ENCODE measurements around the gene MAPK9. TPM values are rescaled to one million over a fixed set of nuclear protein-coding genes. Genes with fewer than 3 reads are reported as not detected.
A peak's percentile ranks its signal among the peaks of the same experiment; 100 is the strongest.

MAPK9 gene
- total RNA-seq: 30.0 and 31.8 TPM in 2 replicates
- long read RNA-seq, full-length matches to known transcripts: 1 of 10 reads
- long read RNA-seq, partial matches to known transcripts: 0 of 10 reads
- long read RNA-seq, other reads (novel, unspliced or antisense): 9 of 10 reads

DNA sequence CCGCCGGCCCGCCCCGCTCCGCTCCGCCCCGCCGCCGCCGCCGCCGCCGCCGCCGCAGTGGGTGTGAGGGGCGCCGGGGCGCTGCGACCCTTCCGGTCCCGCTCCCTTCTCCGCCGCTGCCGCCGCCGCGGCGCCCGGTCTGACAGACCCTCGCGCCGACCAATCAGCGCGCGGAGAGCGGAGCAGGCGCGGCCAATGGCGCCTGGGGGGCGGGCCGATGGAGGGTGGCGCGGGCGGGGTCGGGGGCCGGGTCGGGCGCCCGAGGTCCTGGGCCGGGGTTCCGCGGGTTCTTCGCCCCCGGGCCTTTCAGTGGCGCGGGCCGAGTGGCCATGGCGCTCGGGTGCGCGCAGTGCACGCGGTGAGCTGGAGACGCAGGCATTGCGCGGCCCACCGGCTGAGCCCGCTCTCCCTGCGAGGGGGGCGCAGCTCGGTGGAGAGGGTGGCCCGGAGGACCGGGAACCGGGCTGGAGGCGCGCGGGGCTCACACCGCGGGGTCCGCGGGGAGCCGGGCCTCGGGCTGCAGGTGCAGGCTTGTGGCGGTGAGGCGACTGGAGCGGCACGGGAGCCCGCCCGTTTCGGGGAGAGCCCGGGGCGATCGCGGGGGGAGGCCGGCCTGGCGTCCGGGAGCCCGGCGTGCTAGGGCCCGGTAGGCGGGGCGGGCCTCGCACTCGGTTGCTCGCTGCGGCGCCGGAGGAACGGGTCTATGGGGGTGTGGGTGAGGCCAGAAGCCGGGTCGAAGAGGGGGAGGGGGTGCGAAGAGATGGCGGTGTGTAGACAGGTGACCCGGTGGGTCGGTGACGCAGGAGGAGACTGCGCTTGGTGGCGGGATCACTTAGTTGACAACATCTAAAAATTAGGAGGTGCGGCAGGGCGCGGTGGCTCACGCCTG lies at the start of gene MAPK9:
Gene MAPK9 (minus strand): TSS at position 141 of the 889 bp plus-strand sequence. CDS start 11,522 bp downstream, outside the sequence.
- DNase-seq (ENCODE audit: extremely low spot score, unreplicated experiment): peak; percentile 92
- TF ChIP-seq, protein P1, sequence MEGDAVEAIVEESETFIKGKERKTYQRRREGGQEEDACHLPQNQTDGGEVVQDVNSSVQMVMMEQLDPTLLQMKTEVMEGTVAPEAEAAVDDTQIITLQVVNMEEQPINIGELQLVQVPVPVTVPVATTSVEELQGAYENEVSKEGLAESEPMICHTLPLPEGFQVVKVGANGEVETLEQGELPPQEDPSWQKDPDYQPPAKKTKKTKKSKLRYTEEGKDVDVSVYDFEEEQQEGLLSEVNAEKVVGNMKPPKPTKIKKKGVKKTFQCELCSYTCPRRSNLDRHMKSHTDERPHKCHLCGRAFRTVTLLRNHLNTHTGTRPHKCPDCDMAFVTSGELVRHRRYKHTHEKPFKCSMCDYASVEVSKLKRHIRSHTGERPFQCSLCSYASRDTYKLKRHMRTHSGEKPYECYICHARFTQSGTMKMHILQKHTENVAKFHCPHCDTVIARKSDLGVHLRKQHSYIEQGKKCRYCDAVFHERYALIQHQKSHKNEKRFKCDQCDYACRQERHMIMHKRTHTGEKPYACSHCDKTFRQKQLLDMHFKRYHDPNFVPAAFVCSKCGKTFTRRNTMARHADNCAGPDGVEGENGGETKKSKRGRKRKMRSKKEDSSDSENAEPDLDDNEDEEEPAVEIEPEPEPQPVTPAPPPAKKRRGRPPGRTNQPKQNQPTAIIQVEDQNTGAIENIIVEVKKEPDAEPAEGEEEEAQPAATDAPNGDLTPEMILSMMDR (IDR thresholded peaks at IDR 0.05): no peak
- peaks cover 38% of the 10 kb centered on the region for H3K4me1 Mint-ChIP-seq (ENCODE audit: unreplicated experiment)
- H3K27ac Mint-ChIP-seq (ENCODE audit: unreplicated experiment): peak within 1 kb of the TSS; percentile 81
- peak within 1 kb of the TSS; percentile 83 for H3K4me3 Mint-ChIP-seq (ENCODE audit: unreplicated experiment)
- no peaks in the 10 kb centered on the region for H3K36me3 Mint-ChIP-seq (ENCODE audit: unreplicated experiment)
- H3K9me3 Mint-ChIP-seq (ENCODE audit: unreplicated experiment): no peaks in the 10 kb centered on the region
- no peaks in the 10 kb centered on the region for H3K27me3 Mint-ChIP-seq (ENCODE audit: unreplicated experiment)

DNA sequence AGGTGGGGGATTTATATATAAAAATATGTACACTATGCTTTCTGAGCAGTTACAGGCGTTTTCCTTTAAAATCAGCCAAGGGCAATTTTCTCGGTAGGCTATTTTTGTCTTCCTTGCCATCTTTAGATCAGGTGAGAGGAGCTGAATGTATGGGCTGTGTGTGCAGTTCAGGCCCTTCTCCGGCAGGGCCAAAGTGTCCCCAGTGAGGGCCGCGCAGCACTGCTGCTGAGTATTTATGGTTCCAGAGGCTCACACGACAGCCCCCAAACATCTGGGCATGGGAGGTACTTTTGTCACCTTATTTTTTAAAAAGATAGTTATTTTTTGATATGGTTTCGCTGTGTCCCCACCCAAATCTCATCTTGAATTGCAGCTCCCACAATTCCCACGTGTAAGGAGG lies 49.7 kb upstream of the MAPK9 start:
- peaks cover 24% of the 10 kb centered on the region for H3K36me3 Mint-ChIP-seq (ENCODE audit: unreplicated experiment)
- DNase-seq (ENCODE audit: extremely low spot score, unreplicated experiment): no peak
- peak overlapping the region; percentile 67 for H3K27ac Mint-ChIP-seq (ENCODE audit: unreplicated experiment)
- no peaks in the 10 kb centered on the region for H3K9me3 Mint-ChIP-seq (ENCODE audit: unreplicated experiment)
- TF ChIP-seq, protein P1 (IDR thresholded peaks at IDR 0.05): no peak
- peaks cover 52% of the 10 kb centered on the region for H3K4me1 Mint-ChIP-seq (ENCODE audit: unreplicated experiment)
- no peaks in the 10 kb centered on the region for H3K27me3 Mint-ChIP-seq (ENCODE audit: unreplicated experiment)
- no peak overlapping the region for H3K4me3 Mint-ChIP-seq (ENCODE audit: unreplicated experiment)

DNA sequence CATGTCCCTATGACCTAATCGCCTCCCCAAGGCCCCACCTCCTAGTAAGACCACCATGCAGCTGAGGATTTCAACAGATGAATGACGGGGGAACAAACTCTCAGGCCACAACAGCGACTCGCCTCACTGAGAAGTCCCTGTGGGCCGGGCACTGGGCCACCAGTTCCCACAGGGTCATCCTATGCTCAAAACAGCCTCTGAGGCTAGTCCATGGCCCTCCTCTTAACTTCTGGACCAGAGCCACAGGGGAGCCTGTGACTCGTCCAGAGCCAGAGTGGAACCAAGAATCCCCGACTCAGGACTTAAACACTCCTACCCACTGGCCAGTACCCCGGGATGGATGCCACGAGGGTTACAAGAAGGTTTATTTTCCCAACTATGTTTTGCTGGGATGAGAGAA lies 49.0 kb upstream of the MAPK9 start:
- TF ChIP-seq, protein P1 (IDR thresholded peaks at IDR 0.05): no peak
- Mint-ChIP-seq H3K27me3 (ENCODE audit: unreplicated experiment) (no peaks in the 10 kb centered on the region), H3K27ac (ENCODE audit: unreplicated experiment) (no peak overlapping the region), H3K4me1 (ENCODE audit: unreplicated experiment) (peaks cover 51% of the 10 kb centered on the region), H3K4me3 (ENCODE audit: unreplicated experiment) (no peak overlapping the region), H3K36me3 (ENCODE audit: unreplicated experiment) (peaks cover 27% of the 10 kb centered on the region), H3K9me3 (ENCODE audit: unreplicated experiment) (no peaks in the 10 kb centered on the region)
- no peak for DNase-seq (ENCODE audit: extremely low spot score, unreplicated experiment)

GRCh38 chr5:180339583-180340183 lies 47.8 kb upstream of the MAPK9 start:
- DNase-seq (ENCODE audit: extremely low spot score, unreplicated experiment): no peak
- Mint-ChIP-seq H3K4me1 (ENCODE audit: unreplicated experiment) (peaks cover 49% of the 10 kb centered on the region), H3K36me3 (ENCODE audit: unreplicated experiment) (peaks cover 29% of the 10 kb centered on the region), H3K27me3 (ENCODE audit: unreplicated experiment) (no peaks in the 10 kb centered on the region), H3K27ac (ENCODE audit: unreplicated experiment) (peak overlapping the region; percentile 0), H3K9me3 (ENCODE audit: unreplicated experiment) (no peaks in the 10 kb centered on the region), H3K4me3 (ENCODE audit: unreplicated experiment) (no peak overlapping the region)
- TF ChIP-seq, protein P1 (IDR thresholded peaks at IDR 0.05): no peak
